K562 (cell line): ENCODE data around the gene COL1A1. TPM values are rescaled to one million over a fixed set of nuclear protein-coding genes. Genes with fewer than 3 reads are reported as not detected.

Source experiments
- ATF1 ChIP-seq, 2 experiments: fragments of 450-650 bp in 1 of 2; IDR thresholded peaks; 2 replicates each; pipeline ENCODE4 v1.6.1; 2016; ENCODE audit warnings: missing compliant biosample characterization in 1 of 2, missing genetic modification characterization in 1 of 2
- BRF1 ChIP-seq: IDR thresholded peaks from 3 replicates; pipeline ENCODE4 v1.6.1; 2011; ENCODE audit warnings: borderline replicate concordance, mild to moderate bottlenecking; ENCODE audit not compliant: insufficient read length; ENCODE audit errors: extremely low read depth
- CTCF ChIP-seq, 3 experiments: IDR thresholded peaks in 2 of 3; conservative IDR thresholded peaks in 1 of 3; 2 replicates each; pipeline ENCODE4 v1.5.1; 2011 to 2012; ENCODE audit warnings: low read length in 3 of 3, mild to moderate bottlenecking in 3 of 3, control low read depth in 2 of 3, improper control_type of control experiment in 1 of 3, inconsistent platforms in 1 of 3, low read depth in 1 of 3, mixed read lengths in 1 of 3, moderate library complexity in 1 of 3; ENCODE audit not compliant: insufficient read depth in 2 of 3
- DNMT1 ChIP-seq: fragments of 450-650 bp; IDR thresholded peaks from 2 replicates; pipeline ENCODE4 v1.6.1; 2016; ENCODE audit warnings: antibody characterized with exemption, mild to moderate bottlenecking
- DPF2 ChIP-seq: fragments of 450-650 bp; IDR thresholded peaks from 2 replicates; pipeline ENCODE4 v1.6.1; 2016
- HMGXB4 ChIP-seq: sonication (generic); formaldehyde crosslinking; IDR thresholded peaks from 2 replicates; pipeline ENCODE4 v1.8.1; 2023; ENCODE audit warnings: mild to moderate bottlenecking, missing genetic modification reagents
- KDM1A ChIP-seq, 2 experiments: fragments of 450-650 bp; IDR thresholded peaks; 2 replicates each; pipeline ENCODE4 v1.6.1; 2016; ENCODE audit warnings: mild to moderate bottlenecking in 2 of 2
- KDM5B ChIP-seq: fragments of 200-600 bp; sonication (generic); IDR thresholded peaks from 2 replicates; pipeline ENCODE4 v1.6.1; 2012; ENCODE audit warnings: low read depth, mild to moderate bottlenecking, moderate library complexity, low read length, control low read depth, inconsistent platforms; ENCODE audit not compliant: insufficient replicate concordance
- MAZ ChIP-seq, 2 experiments: fragments of 450-650 bp in 1 of 2; sonication (generic) in 1 of 2; formaldehyde crosslinking; IDR thresholded peaks in 1 of 2; conservative IDR thresholded peaks in 1 of 2; 2 replicates each; pipeline versions ENCODE4 v1.4.0 to v1.5.0; 2020; ENCODE audit warnings: mild to moderate bottlenecking in 1 of 2, missing genetic modification reagents in 1 of 2
- MTF1 ChIP-seq: fragments of 250-450 bp; sonication (Bioruptor Pico); IDR thresholded peaks from 2 replicates; pipeline ENCODE4 v1.9.0; 2021; ENCODE audit warnings: moderate library complexity, mild to moderate bottlenecking, inconsistent platforms, borderline replicate concordance
- PHB ChIP-seq: fragments of 250-450 bp; sonication (Bioruptor Pico); IDR thresholded peaks from 2 replicates; pipeline ENCODE4 v1.5.0; 2021
- POLR2G ChIP-seq: fragments of 200-400 bp; formaldehyde crosslinking; IDR thresholded peaks from 2 replicates; pipeline ENCODE4 v1.6.1; 2017; ENCODE audit warnings: low read depth, mild to moderate bottlenecking, antibody characterized with exemption, low read length, moderate library complexity
- RBBP5 ChIP-seq: fragments of 200-600 bp; sonication (generic); IDR thresholded peaks from 2 replicates; pipeline ENCODE4 v1.6.1; 2012; ENCODE audit warnings: borderline replicate concordance, mild to moderate bottlenecking, low read length, control low read depth, inconsistent platforms; ENCODE audit not compliant: insufficient read depth, poor library complexity, severe bottlenecking
- SETDB1 ChIP-seq: IDR thresholded peaks from one replicate; pipeline ENCODE4 v1.6.1; 2012; ENCODE audit warnings: low read length, control low read depth, inconsistent platforms
- SMARCA5 ChIP-seq: fragments of 450-650 bp; IDR thresholded peaks from 2 replicates; pipeline ENCODE4 v1.6.1; 2016
- ZBTB2 ChIP-seq: fragments of 450-650 bp; IDR thresholded peaks from 2 replicates; pipeline ENCODE4 v1.6.1; 2016; ENCODE audit warnings: antibody characterized with exemption
- ZNF143 ChIP-seq: sonication (generic); formaldehyde crosslinking; IDR thresholded peaks from 2 replicates; pipeline ENCODE4 v1.9.0; 2022; ENCODE audit warnings: mild to moderate bottlenecking, missing genetic modification reagents
- ZNF24 ChIP-seq: fragments of 450-650 bp; IDR thresholded peaks from 2 replicates; pipeline ENCODE4 v1.6.1; 2016
- ZNF395 ChIP-seq: fragments of 200-800 bp; sonication (Bioruptor generic); IDR thresholded peaks from 2 replicates; pipeline ENCODE4 v1.6.1; 2017; ENCODE audit warnings: missing genetic modification characterization, missing compliant biosample characterization
- polyA plus RNA-seq, 8 experiments: library from polyadenylated mRNA; depleted of rRNA in 4 of 8; stranded (reverse) in 5 of 8; unstranded in 3 of 8; fragments of >200 nt; fragmentation: Nextera tagmentation in 2 of 8; fragmentation: Illumina TruSeq in 1 of 8; extraction: Ambion mirVana in 2 of 8; extraction: Trizol in 1 of 8; gene quantifications; 2 replicates each; pipeline versions ENCODE4 v1.2.1 to v1.2.3, GENCODE V29; 2011 to 2014; ENCODE audit warnings: inconsistent platforms in 1 of 8, missing spikeins in 1 of 8
- total RNA-seq, 7 experiments: library from RNA; depleted of rRNA in 6 of 7; stranded (reverse); fragments of >200 nt in 6 of 7; fragmentation: Illumina TruSeq in 2 of 7; extraction: Trizol in 2 of 7; gene quantifications; 2 replicates each; pipeline versions ENCODE4 v1.2.1 to v1.2.3, GENCODE V29; 2011 to 2021; ENCODE audit warnings: low replicate concordance in 1 of 7

The COL1A1 gene
- total and polyA plus RNA-seq, 9 of the 15 experiments (the other 6 are each of a cell fraction or from before 2014, with no cell fraction given) = 0.04 to 3.4 (median 0.18) TPM

GRCh38 chr17:50161023-50161910, 40.2 kb downstream of the COL1A1 start (continued):
- no peak for TF ChIP-seq MTF1 (CRISPR knock-in tag)
- 0 out of 2 replicates have a peak, but pooled peaks have one; percentile 49 for TF ChIP-seq HMGXB4 (CRISPR knock-in tag)
- peak; percentile 66 to 89; a peak in 3 of 4 replicates for TF ChIP-seq MAZ (CRISPR knock-in tag; conservative IDR thresholded peaks at IDR 0.05 in 1 of 2, IDR thresholded peaks at IDR 0.05 in 1 of 2)
- TF ChIP-seq PHB (CRISPR knock-in tag) = no peak
- peak in 1 of 2 experiments; percentile 29; a peak in 1 of 4 replicates for TF ChIP-seq KDM1A (IDR thresholded peaks at IDR 0.05)
- TF ChIP-seq SMARCA5 = no peak
- TF ChIP-seq DPF2 = peak; percentile 35; the same call in 1 of the 2 replicates
- TF ChIP-seq SETDB1 = no peak
- TF ChIP-seq ZNF143 (CRISPR knock-in tag) = peak; percentile 38; the same call in 1 of the 2 replicates
- TF ChIP-seq RBBP5 = no peak
- 0 out of 2 replicates have a peak, but pooled peaks have one; percentile 39 for TF ChIP-seq ZNF24
- no peak for TF ChIP-seq BRF1
- TF ChIP-seq ZNF395 (CRISPR knock-in tag) = no peak
- TF ChIP-seq KDM5B = peak; percentile 59
- TF ChIP-seq POLR2G = peak; percentile 67
- TF ChIP-seq CTCF (IDR thresholded peaks at IDR 0.05 in 2 of 3, conservative IDR thresholded peaks at IDR 0.05 in 1 of 3; ENCODE audit: insufficient read depth in 2 of 3, low read depth in 1 of 3, low read length in 3 of 3) = peak; percentile 94 to 97 (median 97)
- peak; percentile 68; the same call in 1 of the 2 replicates for TF ChIP-seq ZBTB2
- TF ChIP-seq ATF1 (CRISPR knock-in tag; IDR thresholded peaks at IDR 0.05) = no peak
- TF ChIP-seq ATF1 (tag; IDR thresholded peaks at IDR 0.05) = peak; percentile 79
- TF ChIP-seq DNMT1 = no peak
